GM21447 (cell line): Measurements from ENCODE around the gene RAI1.

Experiments
- ATAC-seq: cut with Tn5 transposase; IDR thresholded peaks from one replicate; pipeline ENCODE4 v1.9.1; 2021; ENCODE audit not compliant: unreplicated experiment

Gene RAI1

DNA sequence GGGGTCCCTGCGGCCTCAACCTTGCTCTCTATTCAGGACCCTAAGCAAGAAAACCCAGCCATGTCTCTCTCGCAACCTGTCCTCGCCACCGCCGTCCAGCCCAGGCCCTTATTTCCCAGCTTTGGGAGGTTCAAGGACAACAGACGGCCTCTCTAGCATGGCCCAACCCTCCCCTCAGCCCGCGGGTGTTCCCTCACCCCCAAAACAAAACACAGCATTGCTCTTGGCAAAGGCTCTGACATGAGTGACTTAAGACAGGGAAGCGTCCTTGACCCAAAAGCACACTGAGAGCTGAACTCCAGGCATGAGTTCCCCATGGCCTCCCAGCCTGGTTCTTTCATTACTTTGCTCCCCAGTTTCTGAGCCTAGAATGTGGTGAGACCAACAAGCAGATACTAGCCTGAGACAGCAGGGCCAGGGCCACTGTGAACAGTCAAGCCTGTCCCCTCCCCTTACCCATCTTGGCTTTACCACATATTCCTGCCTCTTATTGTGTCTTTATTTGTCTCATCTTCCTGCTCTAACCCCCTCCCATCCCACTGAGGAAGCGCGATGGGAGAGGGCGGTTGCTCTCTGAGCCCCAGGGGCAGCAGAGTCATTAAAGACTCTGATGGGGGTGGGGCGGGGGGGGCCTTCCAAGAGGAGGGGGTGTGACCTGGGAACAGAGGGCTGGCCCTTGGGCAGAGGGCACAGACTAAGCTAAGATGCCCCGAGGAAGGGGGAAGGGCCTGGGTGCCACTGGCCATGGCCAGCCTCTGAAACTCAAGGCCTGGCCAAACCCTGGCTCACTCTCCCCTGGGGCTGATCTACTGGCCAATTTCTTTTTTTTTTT lies 143.7 kb downstream of the RAI1 start:
- ATAC-seq, result no peak

DNA sequence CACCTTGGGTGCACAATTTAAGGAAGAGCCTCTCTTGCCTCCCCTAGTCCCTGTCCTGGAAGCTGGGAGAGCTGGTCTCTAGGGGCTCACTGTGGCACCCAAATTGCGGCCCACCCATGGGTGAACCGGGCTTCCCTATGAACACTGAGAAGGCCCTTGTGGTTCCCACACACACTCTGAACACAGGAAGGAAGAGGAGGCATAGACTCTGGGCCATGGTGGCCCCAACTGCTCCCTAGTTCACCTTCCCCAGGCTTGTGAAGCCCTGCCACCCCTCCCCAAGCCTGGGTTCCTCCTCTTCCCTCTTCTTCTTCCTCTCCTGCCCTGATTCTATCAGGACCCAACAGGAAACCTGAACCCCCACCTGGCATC lies 145.1 kb downstream of the RAI1 start:
- no peak for ATAC-seq

DNA sequence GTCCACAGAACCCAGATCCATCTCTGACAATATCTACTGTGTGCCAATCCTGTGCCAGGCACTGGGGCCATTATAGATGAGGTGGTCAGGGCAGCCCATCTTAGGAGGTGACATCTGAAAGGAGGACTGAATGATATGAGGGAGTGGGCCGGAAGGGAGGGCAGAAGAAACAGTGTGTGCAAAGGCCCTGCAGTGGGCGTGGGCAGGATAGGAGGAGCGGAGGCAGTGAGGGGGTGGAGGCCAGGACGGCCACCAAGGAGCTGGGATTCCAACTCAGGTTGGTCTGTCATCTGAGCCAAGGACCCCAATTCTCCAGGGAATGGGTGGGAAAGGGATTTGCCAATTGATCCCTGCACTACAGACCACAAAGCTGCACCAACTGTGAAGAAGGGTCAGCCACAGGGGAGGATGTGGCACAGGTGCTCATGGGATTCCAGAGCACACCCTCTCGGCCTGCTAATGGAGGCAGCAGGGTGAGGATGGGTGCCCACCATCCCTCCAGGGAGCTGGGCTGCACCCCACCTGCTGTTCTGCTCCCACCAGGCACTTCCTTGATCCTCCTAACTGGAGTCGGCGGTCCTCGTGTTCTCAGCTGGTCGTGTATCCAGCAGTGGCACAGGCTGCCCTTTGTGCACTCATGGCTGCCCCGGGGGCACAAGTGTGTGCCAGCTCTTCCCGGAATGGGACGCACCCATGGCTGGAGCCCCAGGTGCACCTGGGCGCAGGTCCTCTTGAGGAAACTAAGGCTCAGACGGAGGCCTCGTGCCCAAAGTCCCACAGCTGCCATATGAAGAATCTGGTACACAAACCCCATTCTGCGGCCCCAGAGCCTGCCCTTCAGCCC lies 145.9 kb downstream of the RAI1 start:
- ATAC-seq, result no peak

DNA sequence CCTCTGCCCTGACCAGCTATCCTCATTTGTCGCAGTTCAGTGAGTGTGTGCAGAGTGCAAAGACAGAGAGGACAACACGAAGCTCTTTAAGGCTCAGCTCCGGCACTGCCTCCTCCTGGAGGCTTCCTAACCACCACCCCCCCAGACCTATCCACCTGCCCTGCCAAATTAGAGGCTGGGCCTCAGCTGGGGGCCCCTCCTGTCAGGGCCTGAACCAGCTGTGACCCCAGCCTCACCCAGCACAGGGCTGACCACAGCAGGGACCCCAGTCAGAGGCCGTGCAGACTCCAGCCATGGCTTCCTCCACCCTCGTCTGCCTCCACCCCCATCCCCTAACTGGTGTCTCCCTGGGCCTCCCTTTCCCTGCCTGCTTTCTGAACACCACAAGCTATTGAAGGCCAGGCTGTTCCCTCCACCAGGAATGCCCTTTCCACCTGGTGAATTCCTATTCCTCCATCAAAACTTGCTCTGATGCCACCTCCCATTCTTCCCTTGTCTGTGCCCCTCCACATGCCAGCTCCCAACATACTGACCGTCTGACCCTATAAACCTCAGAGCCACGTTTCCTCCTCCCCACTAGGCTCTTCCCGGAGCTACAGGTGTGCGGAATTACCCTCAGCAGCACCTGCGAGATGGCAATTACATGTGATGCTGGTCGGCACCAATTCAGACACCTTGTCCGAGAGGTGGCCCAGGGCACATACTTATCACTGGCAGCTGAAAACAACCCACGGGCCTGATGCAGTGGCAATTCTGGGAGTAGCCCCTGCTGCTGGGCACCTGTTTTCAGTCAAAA lies 146.8 kb downstream of the RAI1 start:
- no peak for ATAC-seq

DNA sequence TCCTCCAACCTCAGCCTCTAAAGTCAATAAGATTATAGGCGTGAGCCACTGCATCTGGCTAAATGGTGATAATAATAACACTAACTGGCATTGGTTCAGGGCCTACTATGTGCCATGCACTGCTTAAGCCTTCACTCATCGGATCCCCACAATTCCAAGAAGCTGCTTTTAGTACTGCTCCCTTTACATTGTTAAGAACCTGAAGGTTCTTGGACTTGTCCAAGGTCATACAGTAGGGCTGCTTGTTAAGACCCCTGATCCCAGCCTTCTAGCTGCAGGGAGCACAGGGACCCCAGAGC lies 149.0 kb downstream of the RAI1 start:
- no peak for ATAC-seq

DNA sequence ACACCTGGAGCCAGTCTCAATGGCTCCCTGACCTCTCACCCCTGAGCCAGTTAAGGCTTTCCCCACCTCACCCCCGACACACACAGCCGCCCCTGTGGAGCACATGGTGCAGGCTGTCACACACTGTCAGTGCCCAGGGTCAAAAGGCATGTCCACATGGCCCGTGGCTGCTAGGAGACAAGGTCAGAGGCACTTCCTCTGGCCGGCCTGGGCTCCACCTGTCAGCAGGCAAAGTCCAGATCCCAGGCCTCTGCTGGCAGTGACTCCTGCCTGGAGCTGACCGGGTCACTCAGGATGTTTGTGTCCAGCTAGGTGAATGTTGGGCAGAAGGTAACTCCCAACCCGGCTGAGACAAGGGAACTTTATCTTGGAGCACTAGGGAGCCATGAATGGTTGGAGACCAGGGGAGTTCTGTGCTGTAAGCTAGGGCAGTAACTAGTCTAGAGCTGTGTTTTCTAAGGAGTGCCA lies 149.5 kb downstream of the RAI1 start:
- no peak for ATAC-seq

DNA sequence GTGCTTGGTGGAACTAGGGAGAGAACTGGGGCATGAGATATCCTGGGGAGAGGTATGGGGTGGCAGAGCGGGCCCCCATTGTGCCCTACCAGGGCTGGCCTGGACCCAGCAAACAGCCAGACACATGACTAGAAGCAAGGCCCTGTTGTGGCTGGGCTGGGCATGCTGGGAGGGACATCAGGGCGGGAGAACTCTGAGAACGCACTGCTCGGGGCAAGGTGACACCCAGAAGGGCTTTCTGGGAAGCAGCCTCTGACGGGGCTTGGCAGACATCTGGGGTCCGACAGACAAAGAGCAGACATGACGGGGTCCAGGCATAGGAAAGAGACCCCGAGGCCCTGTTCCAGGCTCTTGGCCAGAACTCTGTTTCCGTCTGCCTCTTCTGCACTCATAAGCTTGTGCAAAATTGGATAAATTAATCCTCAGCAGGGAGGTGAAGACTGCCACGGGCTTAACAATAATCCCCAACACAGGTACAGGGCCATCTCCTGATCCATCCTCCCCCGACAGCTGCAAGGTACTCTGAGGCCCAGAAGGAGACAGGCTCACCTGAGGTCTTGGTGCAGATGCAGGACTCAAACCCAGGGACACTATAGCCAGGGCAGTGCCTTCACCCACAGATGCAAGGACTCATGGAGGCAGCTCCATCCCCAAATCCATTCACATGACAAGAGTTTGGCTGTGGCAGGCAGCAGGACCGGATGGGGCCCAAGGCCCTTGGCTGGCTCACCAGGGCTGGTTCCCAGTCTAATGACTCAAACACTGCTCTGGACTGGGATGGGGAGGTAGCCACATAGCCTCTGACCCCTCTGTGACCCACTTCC lies 150.2 kb downstream of the RAI1 start:
- no peak for ATAC-seq

DNA sequence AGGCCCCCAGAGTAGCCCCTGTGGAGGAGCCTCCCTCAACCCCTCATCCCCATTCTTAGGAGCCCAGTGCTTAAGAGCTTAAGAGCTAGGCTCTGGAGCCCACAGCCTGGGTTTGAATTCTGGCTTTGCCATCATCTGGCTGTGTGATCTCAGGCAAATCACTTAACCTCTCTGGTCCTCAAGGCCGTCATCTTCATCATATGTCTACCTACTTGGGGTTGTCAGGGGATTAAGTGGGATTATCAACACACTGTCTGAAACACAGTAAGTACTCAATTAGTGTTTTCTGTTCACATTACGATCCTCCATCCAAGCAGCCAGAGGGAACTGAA lies 150.7 kb downstream of the RAI1 start:
- ATAC-seq, result no peak

DNA sequence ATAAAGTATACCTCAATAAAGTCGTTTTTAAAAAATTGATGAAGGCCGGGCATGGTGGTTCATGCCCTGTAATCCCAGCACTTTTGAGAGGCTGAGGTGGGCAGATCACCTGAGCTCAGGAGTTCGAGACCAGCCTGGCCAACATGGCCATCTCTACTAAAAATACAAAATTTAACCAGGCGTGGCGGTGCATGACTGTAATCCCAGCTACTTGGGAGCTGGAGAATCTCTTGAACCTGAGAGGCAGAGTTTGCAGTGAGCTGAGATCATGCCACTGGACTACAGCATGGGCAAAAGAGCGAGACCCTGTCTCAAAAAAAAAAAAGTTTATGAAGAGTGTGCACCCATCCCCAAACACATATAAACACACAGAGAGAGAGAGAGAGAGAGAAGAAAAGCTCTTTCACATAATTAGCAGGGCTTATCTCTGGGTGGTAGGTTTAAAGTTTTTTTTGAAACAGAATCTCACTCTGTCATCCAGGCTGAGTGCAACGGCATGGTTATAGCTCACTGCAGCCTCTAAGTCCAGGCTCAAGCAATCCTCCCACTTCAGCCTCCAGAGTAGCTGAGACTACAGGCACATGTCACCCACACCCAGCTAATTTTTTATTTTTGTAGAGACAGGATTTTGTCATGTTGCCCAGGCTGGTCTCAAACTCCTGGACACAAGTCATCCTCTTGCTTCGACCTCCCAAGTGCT lies 152.6 kb downstream of the RAI1 start:
- no peak for ATAC-seq

DNA sequence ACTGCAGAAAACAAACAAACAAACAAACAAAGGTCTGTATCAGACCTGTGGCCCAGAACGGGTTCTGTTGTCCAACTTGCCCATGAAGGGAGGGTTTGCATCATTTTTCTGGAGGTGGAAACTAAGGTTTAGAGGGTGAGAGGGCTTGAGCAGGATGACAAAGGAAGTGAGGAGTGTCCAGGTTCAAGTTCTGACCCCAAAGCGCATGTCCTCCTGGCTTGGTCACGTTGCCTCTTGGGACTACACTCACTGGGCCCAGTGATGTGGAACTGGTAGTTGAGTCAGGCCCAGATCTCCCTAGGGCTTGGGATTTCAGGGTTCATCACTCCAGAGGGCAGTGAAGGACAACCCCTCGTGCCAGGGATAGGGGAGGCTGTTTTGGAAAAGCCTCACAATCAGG lies 153.7 kb downstream of the RAI1 start:
- no peak for ATAC-seq

DNA sequence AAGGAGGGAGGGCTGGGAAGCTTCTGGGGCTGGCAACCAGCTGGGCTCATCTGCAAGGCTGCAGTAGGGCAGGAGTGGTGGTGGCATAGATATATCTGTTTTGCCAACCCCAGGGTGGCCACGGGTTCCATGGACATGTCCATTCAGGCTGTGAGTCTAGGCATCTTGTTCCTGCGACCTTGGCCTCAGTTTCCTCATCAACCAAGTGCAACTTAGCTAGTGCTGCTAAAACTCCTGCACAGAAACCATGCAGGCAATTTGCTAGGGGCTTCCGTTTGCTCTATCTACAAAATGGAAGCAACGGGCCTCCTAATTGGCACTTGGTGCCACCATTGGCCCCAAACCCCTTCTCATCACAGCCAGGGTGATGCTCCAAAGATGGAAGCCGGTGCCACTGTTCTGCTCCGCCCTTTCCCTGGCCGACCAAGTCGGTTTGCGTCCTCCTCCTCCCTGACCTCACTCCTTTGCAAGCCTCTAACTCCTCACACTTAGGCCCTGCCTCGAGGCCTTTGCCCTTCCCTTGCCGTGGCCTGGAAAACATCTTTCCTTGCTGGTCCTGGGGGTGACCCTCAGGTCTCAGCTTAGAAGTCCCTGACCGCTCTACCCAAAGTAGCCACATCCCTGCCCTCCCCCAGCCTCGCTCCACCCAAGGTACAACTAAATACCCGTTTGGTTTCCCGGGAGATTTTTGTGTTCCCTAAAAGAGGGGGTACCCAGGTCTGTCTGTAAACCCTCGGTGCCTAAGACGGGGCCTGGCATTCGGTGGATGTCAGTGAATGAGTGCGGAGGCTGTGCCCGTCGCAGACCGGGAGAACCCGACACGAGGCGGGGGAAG lies 154.4 kb downstream of the RAI1 start:
- no peak for ATAC-seq

DNA sequence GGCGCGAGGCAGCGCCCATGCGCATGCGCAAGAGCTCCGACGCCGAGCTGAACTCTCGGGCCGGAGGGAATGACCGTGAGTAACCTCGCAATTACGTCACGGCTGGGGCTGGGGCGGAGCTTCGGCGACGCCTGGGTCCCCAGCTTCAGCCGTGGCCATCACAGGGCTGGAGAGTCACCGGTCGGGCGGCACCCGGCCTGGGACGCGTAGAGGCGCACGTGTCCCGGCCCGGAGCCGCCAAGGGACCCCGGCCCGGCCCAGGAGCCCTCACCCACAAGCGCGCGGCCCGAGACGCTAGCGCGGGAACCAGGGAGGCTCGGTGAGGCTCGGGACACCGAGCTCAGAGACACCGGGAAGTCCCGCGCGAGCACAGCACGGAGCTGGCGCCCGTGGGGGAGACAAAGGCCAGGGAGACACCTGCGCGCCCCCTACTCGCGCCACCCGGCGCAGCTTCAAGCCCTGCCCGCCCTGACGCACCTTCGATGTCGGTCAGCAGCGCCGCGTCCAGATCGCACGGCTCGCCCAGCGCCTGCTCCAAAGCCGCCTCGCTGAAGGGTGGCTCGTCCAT lies 155.1 kb downstream of the RAI1 start:
- ATAC-seq, result peak; percentile 49

DNA sequence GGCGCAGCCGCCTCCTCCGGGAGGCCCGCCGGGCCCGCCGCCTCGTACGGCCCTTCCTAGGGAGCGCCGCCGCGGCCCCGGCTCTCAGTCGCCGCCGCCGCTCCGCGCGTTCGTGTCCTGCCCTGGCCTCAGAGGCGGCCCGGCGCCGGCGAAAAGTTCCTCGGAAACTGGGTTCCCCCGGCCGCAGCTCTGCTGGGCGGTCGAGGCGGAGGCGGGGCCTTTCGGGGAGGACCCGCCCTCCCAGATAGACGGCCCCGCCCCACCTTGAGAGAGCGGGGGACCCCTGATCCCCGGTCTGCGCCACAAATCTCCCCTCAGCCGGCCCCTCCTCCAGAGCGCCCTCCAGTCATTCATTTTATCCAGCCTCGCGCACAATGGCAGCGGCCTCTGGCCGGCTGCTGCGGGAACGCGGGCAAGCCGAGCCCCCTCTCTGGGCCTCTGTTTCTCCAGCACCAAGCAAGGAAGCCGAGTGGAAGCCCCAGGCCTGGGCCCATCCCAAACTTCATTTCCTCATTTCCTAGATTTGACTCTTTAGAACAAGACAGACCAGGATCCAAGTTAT lies 155.6 kb downstream of the RAI1 start, which contains the start of gene SREBF1:
Gene SREBF1, minus strand, starts transcription at position 169 of the 562 bp plus-strand sequence. CDS start 169 bp downstream, outside the sequence.
- ATAC-seq, result peak; percentile 32

DNA sequence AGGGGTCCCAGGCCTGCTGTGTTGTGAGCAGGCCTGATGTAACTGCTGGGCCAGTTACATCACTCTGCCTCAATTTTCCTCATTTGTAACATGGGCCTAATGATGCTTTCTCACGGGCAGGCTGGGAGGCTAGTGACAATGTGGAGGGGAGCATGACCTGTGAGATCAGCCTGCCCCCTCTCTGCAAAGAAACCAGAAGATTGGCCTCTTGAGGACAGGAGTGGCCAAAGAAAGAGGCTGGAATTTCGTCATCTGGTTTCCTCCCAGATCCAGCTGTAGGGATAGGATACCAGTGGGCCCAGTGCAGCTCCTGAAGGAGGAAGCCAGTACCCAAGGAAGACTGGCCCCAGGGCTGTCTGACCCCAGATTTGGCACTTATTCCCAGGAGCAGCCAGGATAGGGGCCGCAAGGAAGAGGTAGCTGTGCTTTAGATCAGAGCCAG lies 156.1 kb downstream of the RAI1 start:
- no peak for ATAC-seq

DNA sequence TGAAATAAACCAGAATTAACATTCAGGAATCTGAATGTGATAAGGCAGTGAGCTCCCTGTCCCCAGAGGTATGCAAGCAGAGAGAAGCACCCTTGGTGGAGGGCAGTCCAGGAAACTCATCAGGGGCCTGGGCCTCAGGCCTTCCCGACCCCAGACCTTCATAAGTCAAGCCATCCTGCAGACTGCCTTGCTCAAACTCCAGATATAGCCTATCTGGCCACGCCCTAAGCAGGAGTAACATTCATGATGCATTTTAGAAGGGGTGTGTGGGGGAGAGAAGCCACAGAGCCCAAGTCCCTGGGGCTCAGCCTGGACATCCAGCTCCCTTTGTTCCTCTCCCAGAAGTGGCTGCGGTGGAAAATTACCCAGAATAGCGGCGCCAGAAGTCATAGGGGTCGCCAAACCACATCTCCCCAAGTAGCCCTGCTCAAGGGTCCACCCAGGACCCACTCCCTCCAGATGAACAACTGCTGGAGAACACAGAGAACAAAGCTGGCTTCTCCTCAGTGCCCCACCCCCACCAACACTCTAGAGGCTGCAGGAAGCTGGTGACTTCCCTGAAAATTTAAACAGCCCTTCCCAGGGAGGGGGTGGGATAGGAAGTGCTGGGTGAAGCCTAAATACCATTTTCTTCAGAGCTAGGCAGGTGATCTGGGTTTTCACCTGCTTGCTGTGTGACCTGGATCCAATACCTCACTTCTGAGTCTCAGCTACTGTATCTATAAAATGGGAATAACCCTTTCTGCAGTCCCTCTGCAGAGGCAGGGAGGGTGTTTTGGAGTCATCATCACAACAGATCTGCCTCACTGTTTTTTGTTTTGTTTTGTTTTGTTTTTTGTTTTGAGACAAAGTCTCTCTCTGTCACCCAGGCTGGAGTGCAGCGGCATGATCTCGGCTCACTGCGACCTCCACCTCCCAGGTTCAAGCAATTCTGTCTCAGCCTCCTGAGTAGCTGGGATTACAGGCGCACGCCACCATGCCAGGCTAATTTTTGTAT lies 157.0 kb downstream of the RAI1 start:
- no peak for ATAC-seq

DNA sequence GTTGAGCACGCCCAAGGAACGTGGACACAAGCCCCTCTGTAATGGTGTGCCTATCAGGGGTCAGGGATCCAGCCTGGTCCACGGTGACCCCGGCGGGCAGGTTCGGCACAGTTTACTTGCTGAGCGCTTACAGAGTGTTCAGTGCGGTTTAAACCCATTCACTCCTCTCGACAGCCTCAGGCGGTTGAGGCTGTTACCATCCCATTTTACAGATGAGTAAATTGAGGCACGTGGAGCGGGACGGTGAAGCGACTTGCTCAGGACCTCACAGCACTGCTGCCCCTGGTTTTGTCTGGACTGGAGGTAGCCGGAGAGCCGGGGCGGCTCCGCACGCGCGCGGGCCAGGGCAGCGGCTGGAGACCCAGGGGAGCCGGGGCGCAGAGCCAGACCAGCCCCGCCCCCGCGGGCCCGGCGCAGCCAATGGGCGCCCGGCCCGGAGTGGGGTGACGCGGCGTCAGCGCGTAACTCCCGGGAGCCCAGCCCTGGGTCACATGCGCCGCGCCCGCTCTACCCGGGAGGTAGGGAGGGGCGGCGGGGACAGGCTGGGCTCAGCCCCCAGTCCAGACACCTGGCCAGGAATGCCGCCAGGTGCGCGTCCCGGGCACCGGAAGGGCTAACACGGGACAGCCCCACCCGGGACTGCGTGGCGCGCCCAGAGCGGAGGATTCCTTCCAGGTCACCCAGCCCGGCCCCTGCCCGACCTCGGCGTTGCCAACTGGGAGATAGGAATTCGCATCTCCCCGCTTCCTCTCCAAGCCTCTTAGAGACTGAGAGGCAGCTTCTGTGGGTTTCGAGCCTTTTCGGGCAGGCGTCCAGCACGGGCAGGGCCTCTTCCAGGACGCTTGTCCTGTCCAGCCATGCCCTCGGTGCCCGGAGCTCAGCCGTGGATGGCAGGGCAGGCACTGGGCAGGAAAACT lies 158.8 kb downstream of the RAI1 start:
- ATAC-seq, result peak; percentile 46
